HG02981 (cell line): ENCODE measurements around the gene S100A14.
"Not testable (repeated sequence)": the region's sequence is repeated elsewhere in the genome, so short reads cannot be mapped to it uniquely, and the experiment has no call there.

Source experiments
- ATAC-seq: cut with Tn5 transposase; IDR thresholded peaks from one replicate; pipeline ENCODE4 v1.9.1; 2021; ENCODE audit warnings: mild to moderate bottlenecking, moderate library complexity; ENCODE audit not compliant: unreplicated experiment

S100A14 gene

DNA sequence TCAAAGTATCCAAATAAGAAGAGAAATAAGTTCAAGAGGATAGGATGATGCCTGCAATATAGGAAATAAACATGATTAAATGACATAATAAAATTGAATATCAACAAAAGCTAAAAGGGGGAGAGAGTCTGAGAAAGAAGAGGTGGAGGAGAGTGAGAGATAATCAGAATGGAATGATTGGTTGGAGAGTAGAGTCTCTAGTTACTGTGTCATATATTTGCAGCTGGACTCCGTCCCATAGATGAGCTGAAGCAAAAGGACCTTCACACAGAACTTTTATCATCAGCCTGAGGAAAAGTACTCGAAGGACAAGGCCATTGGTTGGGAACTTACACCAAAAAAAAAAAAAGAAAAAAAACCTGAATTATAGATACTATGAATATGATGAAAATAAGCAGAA is 27.6 kb downstream of the S100A14 start:
- no peak for ATAC-seq

GRCh38 chr1:153588033-153588432 is 28.1 kb downstream of the S100A14 start:
- ATAC-seq, result not testable (repeated sequence)

- ATAC-seq, result no peak
Measured at GRCh38 chr1:153587314-153587713, 28.8 kb downstream of the S100A14 start.

- no peak for ATAC-seq
Measured at GRCh38 chr1:153586347-153586746, 29.8 kb downstream of the S100A14 start.

DNA sequence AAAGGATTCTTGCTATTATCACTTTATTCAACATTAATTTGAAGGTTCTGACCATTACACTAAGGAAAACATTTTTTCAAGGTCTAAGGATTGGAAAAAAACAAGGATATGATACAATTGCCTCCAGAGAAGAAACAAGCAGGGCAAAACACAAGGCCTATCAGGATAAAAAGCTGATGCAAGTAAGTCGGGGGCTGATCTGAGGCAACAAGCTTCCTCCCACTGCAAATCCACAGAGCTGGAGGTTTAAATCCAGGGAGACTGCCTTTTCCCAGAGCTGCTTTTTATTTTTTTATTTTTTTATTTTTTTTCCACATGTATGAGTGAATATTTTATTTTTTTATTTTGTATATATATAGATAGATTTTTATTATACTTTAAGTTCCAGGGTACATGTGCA is 31.1 kb downstream of the S100A14 start:
- ATAC-seq, result no peak

DNA sequence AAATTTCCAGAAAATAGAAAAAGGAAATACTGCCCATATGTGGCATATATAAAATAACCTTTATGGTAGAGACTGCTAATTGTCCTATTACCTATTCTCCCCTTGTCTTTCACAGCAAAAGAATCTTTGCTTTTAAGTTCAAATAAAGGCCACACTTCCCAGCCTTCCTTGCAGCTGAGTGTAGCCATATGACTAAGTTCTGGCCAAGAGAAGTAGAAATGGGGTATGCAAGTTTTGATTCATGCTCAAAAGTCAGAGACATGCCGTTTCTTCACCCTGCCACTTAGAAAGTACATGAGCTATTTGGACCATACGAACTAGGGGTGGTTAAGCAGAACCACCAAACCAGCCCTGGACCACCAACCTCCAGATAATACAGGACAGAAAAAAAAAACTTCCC is 32.1 kb downstream of the S100A14 start:
- ATAC-seq, result no peak

- ATAC-seq, result not testable (repeated sequence)
Measured at GRCh38 chr1:153583514-153583913, 32.6 kb downstream of the S100A14 start.

GRCh38 chr1:153582836-153583235 is 33.3 kb downstream of the S100A14 start:
- not testable (repeated sequence) for ATAC-seq

GRCh38 chr1:153578936-153579335 is 37.2 kb downstream of the S100A14 start:
- ATAC-seq, result no peak

DNA sequence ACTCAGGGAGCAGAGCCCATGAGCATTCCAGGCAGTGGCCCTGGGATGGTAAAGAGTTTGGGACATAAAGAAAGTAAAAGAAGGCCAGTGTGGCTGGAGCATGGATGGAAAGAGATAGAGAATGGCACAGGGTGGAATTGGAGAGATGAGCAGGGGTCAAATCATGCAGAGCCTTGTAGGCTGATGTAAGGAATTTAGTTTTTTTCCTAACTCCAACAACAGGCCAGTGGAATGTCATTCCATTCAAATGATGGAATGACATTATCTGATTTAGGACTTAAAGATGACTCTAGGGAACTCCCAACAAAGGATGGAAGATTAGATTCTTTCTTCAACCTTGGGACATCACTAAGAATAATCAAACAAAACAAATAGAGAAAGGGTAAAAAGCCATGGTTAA is 37.6 kb downstream of the S100A14 start:
- ATAC-seq, result no peak

DNA sequence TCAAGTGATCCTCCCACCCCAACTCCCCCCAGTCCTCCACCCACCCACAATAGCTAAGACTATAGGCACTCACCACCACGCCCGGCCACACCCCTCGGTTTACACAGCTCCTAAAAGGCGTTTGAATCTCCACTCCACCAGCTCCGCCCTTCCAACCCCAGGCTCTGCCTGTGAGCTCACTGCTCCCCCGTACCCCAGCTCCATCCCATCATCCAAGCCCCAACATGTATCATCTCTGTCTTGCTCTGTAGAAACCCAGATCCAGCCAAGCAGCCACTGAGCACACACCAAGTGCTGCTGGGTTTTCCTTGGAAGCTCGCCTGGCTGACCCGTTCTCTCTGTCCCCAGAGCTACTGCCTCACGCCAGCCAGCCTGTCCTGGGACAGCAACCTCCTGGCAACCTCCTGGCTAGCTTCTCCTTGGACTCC is 38.5 kb downstream of the S100A14 start:
- ATAC-seq, result no peak

DNA sequence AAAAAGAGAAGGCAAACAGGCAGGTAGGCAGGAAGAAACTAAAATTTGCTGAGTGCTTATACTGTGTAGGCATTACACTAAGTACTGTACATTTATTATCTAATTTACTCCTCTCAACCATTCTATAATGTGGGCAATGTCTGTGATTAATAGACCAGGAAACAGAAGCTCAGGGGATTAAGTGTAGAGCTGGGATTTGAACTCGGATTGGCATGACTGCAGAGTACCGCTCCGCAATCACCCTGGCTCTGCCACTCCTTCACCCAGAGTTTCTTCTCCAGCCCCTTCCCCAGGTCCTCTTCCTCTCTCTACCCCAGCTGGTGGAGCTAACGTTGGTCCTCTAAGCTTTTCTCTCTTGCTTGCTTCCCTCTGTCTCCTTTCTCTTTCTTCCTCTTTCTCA is 39.0 kb downstream of the S100A14 start:
- no peak for ATAC-seq

- not testable (repeated sequence) for ATAC-seq
Measured at GRCh38 chr1:153575497-153575896, 40.6 kb downstream of the S100A14 start.

DNA sequence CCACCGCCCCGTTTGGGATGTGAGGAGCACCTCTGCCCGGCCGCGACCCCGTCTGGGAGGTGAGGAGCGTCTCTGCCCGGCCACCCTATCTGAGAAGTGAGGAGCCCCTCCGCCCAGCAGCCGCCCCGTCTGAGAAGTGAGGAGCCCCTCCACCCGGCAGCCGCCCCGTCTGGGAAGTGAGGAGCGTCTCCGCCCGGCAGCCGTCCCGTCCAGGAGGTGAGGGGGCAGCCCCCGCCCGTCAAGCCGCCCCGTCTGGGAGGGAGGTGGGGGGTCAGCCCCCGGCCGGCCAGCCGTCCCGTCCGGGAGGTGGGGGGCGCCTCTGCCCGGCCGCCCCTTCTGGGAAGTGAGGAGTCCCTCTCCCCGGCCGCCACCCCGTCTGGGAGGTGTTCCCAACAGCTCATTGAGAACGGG is 41.0 kb downstream of the S100A14 start:
- not testable (repeated sequence) for ATAC-seq

- ATAC-seq, result no peak
Measured at GRCh38 chr1:153573351-153573750, 42.8 kb downstream of the S100A14 start.

DNA sequence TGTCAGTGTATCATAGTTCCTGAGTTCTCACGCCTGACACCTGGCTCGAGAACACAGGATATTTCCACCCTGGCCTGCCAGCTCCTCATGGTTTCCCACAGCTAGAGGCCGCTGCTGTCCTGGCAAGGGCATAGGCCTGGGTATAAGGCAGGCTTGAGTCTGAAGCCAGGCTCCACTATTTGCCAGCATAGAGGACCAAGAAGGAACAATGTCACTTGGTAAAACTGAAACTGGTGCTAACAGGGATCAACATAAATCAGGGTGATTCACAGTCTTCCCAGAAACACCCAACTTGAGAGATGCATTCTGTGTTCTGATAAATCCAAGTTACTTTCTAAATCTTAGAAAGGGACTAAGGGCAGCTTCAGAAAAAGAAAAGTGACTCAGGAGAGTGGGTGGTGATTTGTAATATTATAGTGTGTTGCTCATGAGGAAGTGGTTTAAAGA is 43.5 kb downstream of the S100A14 start:
- ATAC-seq, result peak; percentile 60

DNA sequence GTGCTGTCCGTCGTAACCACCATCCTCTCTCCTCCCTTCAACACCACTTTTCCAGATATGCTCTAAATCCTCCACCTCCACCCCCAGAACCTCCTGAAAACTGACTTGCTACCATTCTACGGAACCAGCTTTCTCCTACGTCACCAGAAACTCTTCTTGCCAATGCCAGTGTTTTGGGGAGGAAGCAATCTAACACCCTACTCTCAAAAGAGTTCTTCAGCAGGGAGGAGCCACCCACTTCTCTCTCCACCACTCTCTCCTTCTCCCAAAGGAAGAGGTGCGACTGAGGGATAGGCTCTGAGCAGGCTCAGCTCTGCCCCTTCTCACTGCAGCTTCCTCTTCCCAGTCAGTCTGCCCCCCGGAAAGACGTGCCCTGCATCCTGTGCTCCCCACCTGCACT is 44.4 kb downstream of the S100A14 start:
- no peak for ATAC-seq

DNA sequence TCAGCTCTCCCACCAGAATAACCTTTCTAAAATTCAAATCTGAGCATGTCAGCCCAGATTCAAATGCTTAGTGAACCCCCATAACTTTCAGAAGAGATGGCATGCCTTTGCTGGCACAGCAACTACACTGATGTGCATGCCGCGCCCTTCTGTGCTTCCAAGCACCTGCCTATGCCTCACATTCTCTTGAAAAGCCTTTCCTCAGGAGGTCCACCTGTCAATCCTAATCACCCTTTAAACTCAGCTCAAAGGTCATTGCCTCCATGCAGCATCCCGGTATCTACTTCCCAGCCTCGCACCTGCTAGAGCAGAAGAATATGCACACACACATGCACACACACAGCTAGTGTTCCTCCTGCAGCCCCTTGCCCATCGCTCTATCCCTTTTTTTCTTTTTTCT is 45.3 kb downstream of the S100A14 start:
- no peak for ATAC-seq

DNA sequence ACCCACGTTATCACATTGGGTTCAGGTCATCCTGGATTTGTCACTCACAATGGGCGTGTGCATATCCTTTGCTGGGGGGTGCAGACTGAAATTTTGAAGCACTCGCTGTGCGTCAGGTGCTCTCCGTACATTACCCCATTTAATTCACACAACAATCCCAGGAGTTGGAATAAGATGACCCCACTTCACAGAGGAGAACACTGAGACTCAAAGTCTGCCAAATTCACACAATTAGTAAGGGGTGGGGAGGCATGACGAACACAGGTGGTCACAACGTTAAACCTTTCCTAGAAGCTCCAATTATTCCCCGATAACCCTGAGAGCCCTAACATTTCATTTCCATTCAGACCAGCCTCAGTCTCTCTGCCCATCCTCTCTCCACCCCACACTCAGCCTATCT is 46.7 kb downstream of the S100A14 start:
- ATAC-seq, result no peak

- no peak for ATAC-seq
Measured at GRCh38 chr1:153568367-153569099, 47.6 kb downstream of the S100A14 start.

DNA sequence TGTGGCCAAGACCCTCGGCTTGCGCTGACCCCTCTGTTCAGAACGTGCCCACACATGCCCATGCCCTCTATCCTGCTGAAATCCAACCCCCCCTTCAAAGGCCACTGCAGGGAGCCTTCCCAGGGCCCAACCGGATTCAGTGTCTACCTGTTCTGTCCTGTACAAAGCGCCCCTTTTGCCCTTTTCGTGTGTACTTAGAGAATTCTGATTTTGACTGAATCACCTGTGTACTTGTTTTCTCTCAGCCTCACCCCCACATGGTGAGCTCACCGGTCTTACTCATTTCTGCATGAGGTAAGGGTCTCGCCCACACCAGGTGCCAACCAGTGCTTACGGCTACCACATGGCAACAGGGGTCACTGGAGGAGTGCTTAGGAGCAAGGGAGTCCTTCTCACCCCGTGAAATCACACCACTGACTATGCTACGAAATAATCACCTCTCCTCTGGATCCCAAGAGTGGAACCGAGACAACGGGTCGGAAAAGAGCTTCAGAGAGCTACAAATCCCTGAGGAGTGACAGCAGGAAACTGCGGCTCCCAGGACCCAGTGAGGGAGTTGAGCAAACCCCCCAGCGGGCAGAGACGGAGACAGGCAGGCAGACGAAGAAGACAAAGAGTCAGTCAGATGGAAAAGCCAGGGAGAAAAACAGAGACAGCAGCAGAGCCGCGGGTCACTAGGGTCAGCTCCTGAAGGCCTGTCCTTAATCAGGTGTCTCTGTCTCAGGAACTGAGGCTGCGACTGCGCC is 48.3 kb downstream of the S100A14 start:
- no peak for ATAC-seq
